Prostate gland (tissue), 2 donors: ENCODE measurements around the gene EMILIN1. TPM values are rescaled to one million over a fixed set of nuclear protein-coding genes. Genes with fewer than 3 reads are reported as not detected.

Source experiments
- DNase-seq: peaks from one replicate; pipeline ENCODE4 v3.0.0-alpha.2; 2019; ENCODE audit warnings: low spot score
- H3K27ac ChIP-seq, 2 donors: fragments of 200-600 bp; sonication (generic); 2 replicates each; pipeline ENCODE4 v1.5.1; 2017 to 2019
- H3K27me3 ChIP-seq: fragments of 200-600 bp; sonication (generic); replicated peaks from 2 replicates; pipeline ENCODE4 v1.5.1; 2019; ENCODE audit not compliant: insufficient read depth
- H3K36me3 ChIP-seq, 2 donors: fragments of 200-600 bp; sonication (generic); 1 replicate in 1 of 2; 2 replicates in 1 of 2; pipeline versions ENCODE4 v1.5.1 to v1.8.1; 2017 to 2019
- H3K4me1 ChIP-seq: fragments of 200-600 bp; sonication (generic); replicated peaks from 2 replicates; pipeline ENCODE4 v1.5.1; 2019
- H3K4me3 ChIP-seq, 2 donors: fragments of 200-600 bp; sonication (generic); 2 replicates each; pipeline ENCODE4 v1.5.1; 2017 to 2019
- H3K9me3 ChIP-seq: fragments of 200-600 bp; sonication (generic); 2 replicates; pipeline ENCODE4 v1.5.1; 2017
- POLR2A ChIP-seq: fragments of 450-650 bp; IDR thresholded peaks from one replicate; pipeline ENCODE4 v1.6.1; 2016; ENCODE audit warnings: antibody characterized with exemption, mild to moderate bottlenecking
- POLR2AphosphoS5 ChIP-seq: sonication (generic); formaldehyde crosslinking; IDR thresholded peaks from one replicate; pipeline ENCODE4 v1.6.1; 2017; ENCODE audit warnings: antibody characterized with exemption
- WGBS: methylation state at CpG from one replicate; pipeline ENCODE4 v1.1.5; 2018; 5-methylcytosine and 5-hydroxymethylcytosine counted together
- intact Hi-C: fragments of 100-400 bp; cut with DNase I; formaldehyde crosslinking; loops from one replicate; pipeline ENCODE4 v1.14.2; 2022
- total RNA-seq, 2 donors: library from RNA; depleted of rRNA; stranded (reverse); fragments of >200 nt; gene quantifications; one replicate each; pipeline ENCODE4 v1.1.0, GENCODE V29; 2016
- TF ChIP-seq, protein P1 (sequence below), 4 experiments: fragments of 200-600 bp in 2 of 4; fragments of 450-650 bp in 2 of 4; sonication (generic) in 2 of 4; IDR thresholded peaks; 1 replicate in 3 of 4; 2 replicates in 1 of 4; pipeline ENCODE4 v1.5.1; 2016 to 2019; ENCODE audit warnings: antibody characterized with exemption in 4 of 4, mild to moderate bottlenecking in 2 of 4, moderate library complexity in 2 of 4

The EMILIN1 gene
- total RNA-seq, 2 donors from 2014 or later, result 39.8 to 149 TPM

DNA sequence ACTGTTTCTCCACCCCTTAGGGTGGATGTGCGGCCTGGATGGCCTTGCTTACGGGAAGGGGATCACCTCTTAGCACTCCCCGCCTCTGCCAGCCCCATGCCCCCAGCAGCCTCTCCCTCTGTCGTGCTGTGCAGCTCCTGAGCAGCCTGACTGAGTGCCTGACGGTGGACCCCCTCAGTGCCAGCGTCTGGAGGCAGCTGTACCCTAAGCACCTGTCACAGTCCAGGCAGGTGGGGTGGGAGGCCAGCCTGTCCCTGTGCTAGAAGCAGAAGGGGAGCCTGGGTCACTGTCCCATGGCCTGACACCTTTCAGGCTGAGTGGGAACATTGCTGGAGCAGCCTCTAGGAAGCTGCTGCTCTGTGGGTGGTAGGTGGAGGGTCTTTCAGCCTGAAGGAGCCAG, 40.4 kb upstream of the EMILIN1 start:
- intact Hi-C loops, result no loop called here
- H3K27me3 ChIP-seq, result no peaks in the 10 kb centered on the region
- H3K27ac ChIP-seq, result no peak overlapping the region
- no peak for DNase-seq
- peaks cover 39 to 47% of the 10 kb centered on the region in 2 donors for H3K36me3 ChIP-seq
- TF ChIP-seq, protein P1, sequence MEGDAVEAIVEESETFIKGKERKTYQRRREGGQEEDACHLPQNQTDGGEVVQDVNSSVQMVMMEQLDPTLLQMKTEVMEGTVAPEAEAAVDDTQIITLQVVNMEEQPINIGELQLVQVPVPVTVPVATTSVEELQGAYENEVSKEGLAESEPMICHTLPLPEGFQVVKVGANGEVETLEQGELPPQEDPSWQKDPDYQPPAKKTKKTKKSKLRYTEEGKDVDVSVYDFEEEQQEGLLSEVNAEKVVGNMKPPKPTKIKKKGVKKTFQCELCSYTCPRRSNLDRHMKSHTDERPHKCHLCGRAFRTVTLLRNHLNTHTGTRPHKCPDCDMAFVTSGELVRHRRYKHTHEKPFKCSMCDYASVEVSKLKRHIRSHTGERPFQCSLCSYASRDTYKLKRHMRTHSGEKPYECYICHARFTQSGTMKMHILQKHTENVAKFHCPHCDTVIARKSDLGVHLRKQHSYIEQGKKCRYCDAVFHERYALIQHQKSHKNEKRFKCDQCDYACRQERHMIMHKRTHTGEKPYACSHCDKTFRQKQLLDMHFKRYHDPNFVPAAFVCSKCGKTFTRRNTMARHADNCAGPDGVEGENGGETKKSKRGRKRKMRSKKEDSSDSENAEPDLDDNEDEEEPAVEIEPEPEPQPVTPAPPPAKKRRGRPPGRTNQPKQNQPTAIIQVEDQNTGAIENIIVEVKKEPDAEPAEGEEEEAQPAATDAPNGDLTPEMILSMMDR (IDR thresholded peaks at IDR 0.05), result no peak
- TF ChIP-seq POLR2A, result no peak
- no peak for TF ChIP-seq POLR2AphosphoS5
- no peaks in the 10 kb centered on the region for H3K4me1 ChIP-seq
- WGBS, result 85% methylated on average over 6 of the region's 6 CpGs
- H3K4me3 ChIP-seq, result no peak overlapping the region
- H3K9me3 ChIP-seq, result no peaks in the 10 kb centered on the region

DNA sequence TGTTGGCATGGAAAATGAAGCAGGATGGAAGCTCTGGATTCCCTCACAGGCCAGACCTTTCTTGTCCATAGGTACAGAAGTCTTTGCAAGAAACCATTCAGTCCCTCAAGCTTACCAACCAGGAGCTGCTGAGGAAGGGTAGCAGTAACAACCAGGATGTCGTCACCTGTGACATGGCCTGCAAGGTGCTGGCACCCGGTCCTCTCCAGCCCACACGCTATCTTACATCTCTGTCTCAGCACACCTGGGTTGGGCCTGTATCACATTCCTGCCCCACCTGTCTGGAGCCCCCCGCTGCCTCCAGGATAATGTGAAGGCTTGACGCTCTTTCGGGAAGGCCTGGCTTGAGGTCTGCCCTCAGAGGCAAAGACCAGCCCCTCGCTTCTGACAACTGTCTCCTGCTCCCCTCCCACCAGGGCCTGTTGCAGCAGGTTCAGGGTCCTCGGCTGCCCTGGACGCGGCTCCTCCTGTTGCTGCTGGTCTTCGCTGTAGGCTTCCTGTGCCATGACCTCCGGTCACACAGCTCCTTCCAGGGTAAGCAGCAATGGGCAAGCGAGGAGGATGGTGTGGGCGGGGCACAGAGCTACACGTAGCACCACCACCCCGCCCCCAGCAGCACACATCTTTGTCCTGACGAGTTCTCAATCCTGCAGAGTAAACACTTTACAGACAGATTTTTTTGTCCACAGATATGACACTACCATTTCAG, 39.6 kb upstream of the EMILIN1 start:
- no peaks in the 10 kb centered on the region for H3K9me3 ChIP-seq
- DNase-seq, result no peak
- no peak for TF ChIP-seq POLR2A
- TF ChIP-seq, protein P1 (IDR thresholded peaks at IDR 0.05), result no peak
- no peak for TF ChIP-seq POLR2AphosphoS5
- H3K4me3 ChIP-seq, result no peak overlapping the region
- intact Hi-C loops, result no loop called here
- peaks cover 39 to 47% of the 10 kb centered on the region in 2 donors for H3K36me3 ChIP-seq
- 81% methylated on average over 17 of the region's 17 CpGs for WGBS
- H3K27me3 ChIP-seq, result no peaks in the 10 kb centered on the region
- H3K4me1 ChIP-seq, result no peaks in the 10 kb centered on the region
- no peak overlapping the region for H3K27ac ChIP-seq

DNA sequence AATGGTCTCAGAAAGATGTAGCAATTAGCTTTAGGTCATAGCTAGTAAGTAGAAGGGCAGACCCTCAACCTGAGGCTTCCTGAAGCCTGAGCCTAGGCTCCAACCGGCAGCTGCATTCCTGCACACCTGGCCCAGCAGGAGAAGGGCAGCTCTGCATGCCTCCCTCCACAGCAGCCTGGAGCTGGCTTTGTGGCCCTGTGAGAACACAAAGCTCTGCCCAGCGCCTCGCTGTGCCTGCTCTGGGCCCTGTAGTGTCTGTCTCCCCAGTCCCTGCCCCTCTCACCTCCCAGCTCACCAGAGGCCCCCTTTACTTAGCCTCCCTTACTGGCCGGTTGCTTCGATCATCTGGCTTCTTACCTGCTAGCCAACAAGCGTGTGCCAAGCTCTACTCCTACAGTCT, 39.0 kb upstream of the EMILIN1 start:
- TF ChIP-seq POLR2AphosphoS5 (no peak), POLR2A (no peak)
- TF ChIP-seq, protein P1 (IDR thresholded peaks at IDR 0.05), result no peak
- no peak overlapping the region for H3K4me3 ChIP-seq
- 87% methylated on average over 6 of the region's 6 CpGs for WGBS
- no peaks in the 10 kb centered on the region for H3K27me3 ChIP-seq
- H3K9me3 ChIP-seq, result no peaks in the 10 kb centered on the region
- no peaks in the 10 kb centered on the region for H3K4me1 ChIP-seq
- H3K27ac ChIP-seq, result no peak overlapping the region
- no peak for DNase-seq
- intact Hi-C loops, result no loop called here
- H3K36me3 ChIP-seq, result peaks cover 39 to 47% of the 10 kb centered on the region in 2 donors

DNA sequence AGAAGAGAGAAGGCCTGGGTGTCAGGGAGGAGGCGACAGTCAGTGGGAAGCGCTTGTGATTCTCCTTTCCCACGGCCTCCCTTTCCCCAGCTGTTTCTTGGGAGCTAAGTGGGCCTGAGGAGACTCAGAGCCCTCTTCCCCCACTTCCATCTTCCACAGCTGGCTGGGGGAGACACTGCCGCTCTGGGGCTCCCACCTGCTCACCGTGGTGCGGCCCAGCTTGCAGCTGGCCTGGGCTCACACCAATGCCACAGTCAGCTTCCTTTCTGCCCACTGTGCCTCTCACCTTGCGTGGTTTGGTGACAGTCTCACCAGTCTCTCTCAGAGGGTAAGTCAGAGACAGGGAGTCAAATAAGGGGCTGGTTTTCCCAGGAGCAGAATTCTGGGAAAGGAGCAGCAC, 38.5 kb upstream of the EMILIN1 start:
- H3K9me3 ChIP-seq, result no peaks in the 10 kb centered on the region
- no peak overlapping the region for H3K4me3 ChIP-seq
- H3K4me1 ChIP-seq, result no peaks in the 10 kb centered on the region
- no peak for DNase-seq
- no peak overlapping the region for H3K27ac ChIP-seq
- TF ChIP-seq POLR2AphosphoS5, result no peak
- no peak for TF ChIP-seq POLR2A
- TF ChIP-seq, protein P1 (IDR thresholded peaks at IDR 0.05), result no peak
- 94% methylated on average over 7 of the region's 7 CpGs for whole genome bisulfite sequencing
- H3K36me3 ChIP-seq, result peaks cover 39 to 47% of the 10 kb centered on the region in 2 donors
- intact Hi-C loops, result no loop called here
- H3K27me3 ChIP-seq, result no peaks in the 10 kb centered on the region

DNA sequence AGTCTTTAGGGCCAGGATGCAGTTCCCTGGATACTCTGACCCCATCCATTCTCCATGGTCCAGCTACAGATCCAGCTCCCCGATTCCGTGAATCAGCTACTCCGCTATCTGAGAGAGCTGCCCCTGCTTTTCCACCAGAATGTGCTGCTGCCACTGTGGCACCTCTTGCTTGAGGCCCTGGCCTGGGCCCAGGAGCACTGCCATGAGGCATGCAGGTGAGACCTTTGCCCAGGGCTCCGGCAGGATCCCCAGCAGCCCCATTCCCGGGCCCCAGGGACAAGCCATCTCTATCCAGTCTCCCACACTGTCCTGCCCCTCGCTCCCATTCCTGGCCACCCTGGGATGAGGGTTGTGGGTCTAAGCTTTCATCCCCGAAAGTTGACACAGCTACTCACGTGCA, 38.1 kb upstream of the EMILIN1 start:
- H3K4me1 ChIP-seq, result no peaks in the 10 kb centered on the region
- no peak overlapping the region for H3K27ac ChIP-seq
- intact Hi-C loops, result no loop called here
- TF ChIP-seq, protein P1 (IDR thresholded peaks at IDR 0.05), result no peak
- TF ChIP-seq POLR2A (no peak), POLR2AphosphoS5 (no peak)
- 91% methylated on average over 8 of the region's 8 CpGs for WGBS
- no peak overlapping the region for H3K4me3 ChIP-seq
- no peaks in the 10 kb centered on the region for H3K27me3 ChIP-seq
- H3K36me3 ChIP-seq, result peaks cover 39 to 45% of the 10 kb centered on the region in 2 donors
- no peak for DNase-seq
- no peaks in the 10 kb centered on the region for H3K9me3 ChIP-seq
